Activated CD8-positive, alpha-beta T cell treated with anti-CD3 and anti-CD28 coated beads for 36 hours (primary cell): ENCODE results near the gene SASH3. TPM values are rescaled to one million over a fixed set of nuclear protein-coding genes. Genes with fewer than 3 reads are reported as not detected.
A peak's percentile ranks its signal among the peaks of the same experiment; 100 is the strongest.

Experiments used
- ATAC-seq: fragments of 200-7000 bp; cut with Tn5 transposase; one replicate; pipeline ENCODE4 v1.10.0; 2021; ENCODE audit warnings: mild to moderate bottlenecking, moderate library complexity
- CTCF ChIA-PET: fragments of 350-600 bp; sonication (Branson Sonifier 250); formaldehyde crosslinking; loops from one replicate; lab custom pipeline; 2021; ENCODE audit warnings: antibody characterized with exemption; lab: Charles Lee
- POLR2A ChIA-PET: fragments of 350-600 bp; sonication (Branson Sonifier 250); formaldehyde crosslinking; loops from one replicate; lab custom pipeline; 2021; ENCODE audit warnings: antibody characterized with exemption; lab: Charles Lee
- DNase-seq: peaks from one replicate; pipeline ENCODE4 v3.0.0-alpha.2; 2020
- H3K27ac Mint-ChIP-seq: one replicate; pipeline ENCODE4 v1.8.0; 2021; ENCODE audit warnings: mild to moderate bottlenecking, mixed read lengths
- H3K27me3 Mint-ChIP-seq: one replicate; pipeline ENCODE4 v1.8.0; 2021; ENCODE audit warnings: mixed read lengths
- H3K36me3 Mint-ChIP-seq: one replicate; pipeline ENCODE4 v1.8.0; 2021; ENCODE audit warnings: low read depth, mixed read lengths
- H3K4me1 Mint-ChIP-seq: one replicate; pipeline ENCODE4 v1.8.0; 2021; ENCODE audit warnings: low read depth, mixed read lengths
- H3K4me3 Mint-ChIP-seq: one replicate; pipeline ENCODE4 v1.8.0; 2021; ENCODE audit warnings: mild to moderate bottlenecking, moderate library complexity, mixed read lengths
- H3K9me3 Mint-ChIP-seq: one replicate; pipeline ENCODE4 v1.8.0; 2021; ENCODE audit warnings: mixed read lengths
- CTCF ChIP-seq: fragments of 200-600 bp; IDR thresholded peaks from one replicate; pipeline ENCODE4 v1.8.0; 2022; ENCODE audit warnings: antibody characterized with exemption, mild to moderate bottlenecking
- intact Hi-C: fragments of 100-400 bp; cut with micrococcal nuclease; formaldehyde crosslinking; loops from one replicate; pipeline ENCODE4 v1.10.0; 2022
- total RNA-seq, 2 experiments: library from RNA; stranded (reverse); gene quantifications; one replicate each; pipeline ENCODE4 v1.2.3, GENCODE V29; 2021

The SASH3 gene
- total RNA-seq, 2 experiments from 2014 or later: 117 to 123 TPM

- Mint-ChIP-seq H3K27me3 (no peaks in the 10 kb centered on the region), H3K9me3 (no peaks in the 10 kb centered on the region), H3K4me1 (peaks cover 14% of the 10 kb centered on the region), H3K27ac (no peak overlapping the region), H3K36me3 (peaks cover 28% of the 10 kb centered on the region), H3K4me3 (no peak overlapping the region)
- DNase-seq: no peak
- CTCF ChIA-PET: interaction anchor here (0.7 to 1.0 kb wide), 2 partner anchors 12 to 31 kb away, joined by 3 read pairs; no protein-coding TSS in a partner anchor
- ATAC-seq: no peak
- intact Hi-C loops: no loop called here
- TF ChIP-seq CTCF: no peak
- POLR2A ChIA-PET: interaction anchor here (1.1 to 5.5 kb wide), 2 partner anchors 10 to 33 kb away, joined by 3 to 33 read pairs; no protein-coding TSS in a partner anchor
These were observed 13.0 kb downstream of the SASH3 start for GRCh38 chrX:129792586-129793291.

GRCh38 chrX:129793604-129794191, 13.9 kb downstream of the SASH3 start:
- ChIA-PET POLR2A (interaction anchor here (1.0 to 5.5 kb wide), 2 partner anchors 11 to 35 kb away, joined by 3 to 33 read pairs; no protein-coding TSS in a partner anchor), CTCF (interaction anchor here (1.0 to 1.2 kb wide), 2 partner anchors 30 to 38 kb away, joined by 3 read pairs; no protein-coding TSS in a partner anchor)
- Mint-ChIP-seq H3K27me3 (no peaks in the 10 kb centered on the region), H3K36me3 (peaks cover 30% of the 10 kb centered on the region), H3K4me1 (peaks cover 20% of the 10 kb centered on the region), H3K4me3 (no peak overlapping the region), H3K9me3 (no peaks in the 10 kb centered on the region), H3K27ac (peak overlapping the region; percentile 52)
- ATAC-seq (no peak), DNase-seq (no peak)
- intact Hi-C loops: no loop called here
- TF ChIP-seq CTCF: no peak

GRCh38 chrX:129795584-129795983, 15.8 kb downstream of the SASH3 start:
- no peaks in the 10 kb centered on the region for H3K27me3 Mint-ChIP-seq
- ChIA-PET CTCF (interaction anchor here (1.3 to 1.4 kb wide), 2 partner anchors 28 to 39 kb away, joined by 3 read pairs; no protein-coding TSS in a partner anchor), POLR2A (interaction anchor here (0.8 to 5.5 kb wide), 6 partner anchors 8 to 130 kb away, joined by 3 to 33 read pairs (median 4); partner anchors contain the start of gene SASH3)
- H3K9me3 Mint-ChIP-seq: no peaks in the 10 kb centered on the region
- DNase-seq: no peak
- TF ChIP-seq CTCF: no peak
- H3K27ac Mint-ChIP-seq: no peak overlapping the region
- H3K4me1 Mint-ChIP-seq: peaks cover 31% of the 10 kb centered on the region
- no peak for ATAC-seq
- intact Hi-C loops: no loop called here
- peaks cover 31% of the 10 kb centered on the region for H3K36me3 Mint-ChIP-seq
- no peak overlapping the region for H3K4me3 Mint-ChIP-seq

GRCh38 chrX:129797251-129797906, 17.6 kb downstream of the SASH3 start:
- no peaks in the 10 kb centered on the region for H3K9me3 Mint-ChIP-seq
- peaks cover 31% of the 10 kb centered on the region for H3K4me1 Mint-ChIP-seq
- H3K27ac Mint-ChIP-seq: peak overlapping the region; percentile 69
- H3K4me3 Mint-ChIP-seq: no peak overlapping the region
- H3K36me3 Mint-ChIP-seq: peaks cover 26% of the 10 kb centered on the region
- H3K27me3 Mint-ChIP-seq: no peaks in the 10 kb centered on the region
- intact Hi-C loops: no loop called here
- ATAC-seq: no peak
- POLR2A ChIA-PET: interaction anchor here (1.0 to 3.5 kb wide), 6 partner anchors 8 to 54 kb away, joined by 4 to 15 read pairs (median 5); partner anchors contain the start of gene SASH3
- no peak for DNase-seq
- CTCF ChIA-PET: interaction anchor here (0.9 to 3.3 kb wide), 2 partner anchors 36 to 41 kb away, joined by 3 to 11 read pairs; no protein-coding TSS in a partner anchor
- no peak for TF ChIP-seq CTCF
